CD14-positive monocyte (primary cell): ENCODE results near the gene PIWIL4. TPM values are rescaled to one million over a fixed set of nuclear protein-coding genes. Genes with fewer than 3 reads are reported as not detected.
A peak's percentile ranks its signal among the peaks of the same experiment; 100 is the strongest.

Experiments
- DNase-seq, 3 donors: peaks; one replicate each; pipeline ENCODE4 v3.0.0-alpha.2; 2011 to 2022
- H2AFZ ChIP-seq: 2 replicates; pipeline ENCODE4 v1.6.0; 2012; ENCODE audit warnings: mild to moderate bottlenecking, low read depth, low read length, inconsistent platforms; ENCODE audit not compliant: insufficient read depth, poor library complexity, severe bottlenecking
- H3K27ac ChIP-seq, 2 donors: 1 replicate in 1 of 2; 2 replicates in 1 of 2; pipeline ENCODE4 v1.5.1; 2012 to 2013; ENCODE audit warnings: low read length in 2 of 2, control low read depth in 1 of 2, inconsistent platforms in 1 of 2, low read depth in 1 of 2, mild to moderate bottlenecking in 1 of 2
- H3K27me3 ChIP-seq, 2 donors: one replicate each; pipeline versions ENCODE4 v1.6.0 to v1.6.1; 2011 to 2013; ENCODE audit warnings: low read length in 2 of 2; ENCODE audit not compliant: control insufficient read depth in 2 of 2, insufficient read depth in 2 of 2
- H3K36me3 ChIP-seq, 2 donors: replicated peaks in 1 of 2; 1 replicate in 1 of 2; 2 replicates in 1 of 2; pipeline versions ENCODE4 v1.5.1 to v1.6.1; 2012 to 2013; ENCODE audit warnings: low read length in 2 of 2, control low read depth in 1 of 2, inconsistent platforms in 1 of 2, mild to moderate bottlenecking in 1 of 2; ENCODE audit not compliant: insufficient read depth in 2 of 2, control insufficient read depth in 1 of 2
- H3K4me1 ChIP-seq, 2 donors: 1 replicate in 1 of 2; 2 replicates in 1 of 2; pipeline versions ENCODE4 v1.5.1 to v1.6.1; 2012 to 2013; ENCODE audit warnings: low read length in 2 of 2, control low read depth in 1 of 2, inconsistent platforms in 1 of 2, mild to moderate bottlenecking in 1 of 2, moderate library complexity in 1 of 2; ENCODE audit not compliant: insufficient read depth in 2 of 2, control insufficient read depth in 1 of 2
- H3K4me2 ChIP-seq: replicated peaks from 2 replicates; pipeline ENCODE3; 2012; ENCODE audit warnings: low read length, moderate library complexity, mild to moderate bottlenecking; ENCODE audit not compliant: poor library complexity, severe bottlenecking; ENCODE audit errors: extremely low read depth
- H3K4me3 ChIP-seq, 3 experiments: fragments of 200-600 bp in 1 of 3; sonication (generic) in 1 of 3; replicated peaks in 1 of 3; 1 replicate in 2 of 3; 2 replicates in 1 of 3; pipeline ENCODE4 v1.5.1; 2011 to 2013; ENCODE audit warnings: low read length in 3 of 3, mild to moderate bottlenecking in 3 of 3, control low read depth in 2 of 3, low read depth in 2 of 3, inconsistent platforms in 1 of 3, moderate library complexity in 1 of 3
- H3K79me2 ChIP-seq: 2 replicates; pipeline ENCODE4 v1.6.0; 2012; ENCODE audit warnings: mild to moderate bottlenecking, control low read depth, inconsistent platforms, low read length, moderate library complexity; ENCODE audit not compliant: insufficient read depth
- H3K9ac ChIP-seq: 2 replicates; pipeline ENCODE4 v1.6.0; 2017; ENCODE audit warnings: low read length, mild to moderate bottlenecking; ENCODE audit not compliant: insufficient read depth, poor library complexity, severe bottlenecking
- H3K9me3 ChIP-seq, 2 donors: replicated peaks in 1 of 2; 1 replicate in 1 of 2; 2 replicates in 1 of 2; pipeline versions ENCODE4 v1.5.1 to v1.6.1; 2012 to 2013; ENCODE audit warnings: low read length in 2 of 2, control low read depth in 1 of 2; ENCODE audit not compliant: control insufficient read depth in 1 of 2, insufficient read depth in 1 of 2
- H4K20me1 ChIP-seq: 2 replicates; pipeline ENCODE4 v1.6.0; 2012; ENCODE audit warnings: mild to moderate bottlenecking, low read length, control low read depth, moderate library complexity; ENCODE audit not compliant: insufficient read depth
- H3K27ac Mint-ChIP-seq, 7 donors: one replicate each; pipeline ENCODE4 v1.8.0; 2020; ENCODE audit warnings: mild to moderate bottlenecking in 7 of 7, mixed read lengths in 7 of 7, moderate library complexity in 6 of 7, inconsistent platforms in 2 of 7
- H3K27me3 Mint-ChIP-seq, 3 donors: one replicate each; pipeline ENCODE4 v1.8.0; 2021 to 2022; ENCODE audit warnings: low read depth in 3 of 3, mild to moderate bottlenecking in 3 of 3, mixed read lengths in 3 of 3, moderate library complexity in 3 of 3, inconsistent platforms in 1 of 3
- H3K36me3 Mint-ChIP-seq, 2 donors: one replicate each; pipeline ENCODE4 v1.8.0; 2020; ENCODE audit warnings: mixed read lengths in 2 of 2, inconsistent platforms in 1 of 2, mild to moderate bottlenecking in 1 of 2
- H3K4me1 Mint-ChIP-seq: one replicate; pipeline ENCODE4 v1.8.0; 2020; ENCODE audit warnings: mild to moderate bottlenecking, mixed read lengths
- H3K4me3 Mint-ChIP-seq, 2 donors: one replicate each; pipeline ENCODE4 v1.8.0; 2020; ENCODE audit warnings: mild to moderate bottlenecking in 2 of 2, mixed read lengths in 2 of 2, moderate library complexity in 1 of 2
- H3K9me3 Mint-ChIP-seq, 7 donors: one replicate each; pipeline ENCODE4 v1.8.0; 2020 to 2022; ENCODE audit warnings: mixed read lengths in 7 of 7, mild to moderate bottlenecking in 6 of 7, moderate library complexity in 6 of 7, inconsistent platforms in 2 of 7
- CTCF ChIP-seq: fragments of 200-600 bp; IDR thresholded peaks from one replicate; pipeline ENCODE4 v1.8.0; 2022; ENCODE audit warnings: antibody characterized with exemption, mild to moderate bottlenecking
- WGBS: methylation state at CpG from one replicate; pipeline ENCODE4 v1.1.5; 2013; ENCODE audit warnings: missing lambda C conversion rate; ENCODE audit not compliant: insufficient coverage; 5-methylcytosine and 5-hydroxymethylcytosine counted together
- intact Hi-C, 2 donors: fragments of 100-400 bp; cut with micrococcal nuclease; formaldehyde crosslinking; loops; one replicate each; pipeline versions ENCODE4 v1.15.0 to v1.15.1; 2023
- polyA plus RNA-seq, 3 donors: library from polyadenylated mRNA; depleted of rRNA in 1 of 3; unstranded in 2 of 3; stranded (reverse) in 1 of 3; fragments of 300-500 nt in 2 of 3; fragments of >200 nt in 1 of 3; fragmentation: Illumina TruSeq in 2 of 3; gene quantifications; 1 replicate in 2 of 3; 2 replicates in 1 of 3; pipeline ENCODE4 v1.2.3, GENCODE V29; 2012 to 2021

Gene PIWIL4
- polyA plus RNA-seq, 3 donors: 0.98 to 14.2 (median 1.1) TPM

GRCh38 chr11:94602430-94603372 lies 35.5 kb downstream of the PIWIL4 start:
- WGBS: 0% methylated on average over 1 of the region's 8 CpGs
- intact Hi-C loops: loop anchor here in 1 of 2 donors (5.0 kb wide), 1 partner anchor 60 kb away; the partner anchor contains the start of gene FUT4
- peak; percentile 80 to 96 (median 93) for DNase-seq

More at GRCh38 chr11:94602430-94603372, 35.5 kb downstream of the PIWIL4 start:
- no peaks in the 10 kb centered on the region for H3K27me3 Mint-ChIP-seq
- TF ChIP-seq CTCF: no peak
- Histone ChIP-seq H3K4me2 (peak overlapping the region; percentile 56), H3K36me3 (peaks cover 4 to 41% of the 10 kb centered on the region in 2 donors), H3K79me2 (peaks cover 6% of the 10 kb centered on the region), H3K9me3 (no peaks in the 10 kb centered on the region), H3K4me3 (peak overlapping the region in 2 of 3 experiments; percentile 27 to 56), H2AFZ (peak overlapping the region; percentile 39), H4K20me1 (no peaks in the 10 kb centered on the region), H3K4me1 (peaks cover 13 to 21% of the 10 kb centered on the region in 2 donors), H3K27me3 (no peaks in the 10 kb centered on the region), H3K9ac (peak overlapping the region; percentile 12), H3K27ac (peak overlapping the region; percentile 79 to 83)
- peak overlapping the region; percentile 32 to 84 for H3K4me3 Mint-ChIP-seq
- peaks cover 27 to 59% of the 10 kb centered on the region in 2 donors for H3K36me3 Mint-ChIP-seq
- H3K4me1 Mint-ChIP-seq: peaks cover 16% of the 10 kb centered on the region
- H3K27ac Mint-ChIP-seq: peak overlapping the region; percentile 88 to 97 (median 94)
- H3K9me3 Mint-ChIP-seq: peaks cover 0 to 2% (median 0%) of the 10 kb centered on the region in 7 donors
